ENCODE results near the gene CP. TPM values are rescaled to one million over a fixed set of nuclear protein-coding genes. Genes with fewer than 3 reads are reported as not detected.

Gene CP
- polyA plus RNA-seq, 3 donors = 0.04 TPM; not detected in 2

- H3K9me3 ChIP-seq (replicated peaks in 1 of 2; ENCODE audit: control insufficient read depth in 1 of 2, insufficient read depth in 1 of 2, low read length in 2 of 2) = no peaks in the 10 kb centered on the region
- peaks cover 53 to 100% of the 10 kb centered on the region in 2 donors for H3K36me3 ChIP-seq (replicated peaks in 1 of 2; ENCODE audit: control insufficient read depth in 1 of 2, insufficient read depth in 2 of 2, low read length in 2 of 2)
- WGBS (ENCODE audit: insufficient coverage) = no CpG with 5 or more reads among the region's 3 CpGs
- H3K4me3 Mint-ChIP-seq = no peak overlapping the region
- H3K4me1 ChIP-seq (ENCODE audit: control insufficient read depth in 1 of 2, insufficient read depth in 2 of 2, low read length in 2 of 2) = no peaks in the 10 kb centered on the region
- H3K9ac ChIP-seq (ENCODE audit: insufficient read depth, low read length, poor library complexity, severe bottlenecking) = no peak overlapping the region
- no peak overlapping the region for H3K4me3 ChIP-seq (replicated peaks in 1 of 3; ENCODE audit: low read depth in 2 of 3, low read length in 3 of 3)
- H3K27me3 ChIP-seq (ENCODE audit: control insufficient read depth in 2 of 2, insufficient read depth in 2 of 2, low read length in 2 of 2) = no peaks in the 10 kb centered on the region
- H3K9me3 Mint-ChIP-seq = no peaks in the 10 kb centered on the region
- no peak overlapping the region for H3K27ac Mint-ChIP-seq
- H4K20me1 ChIP-seq (ENCODE audit: insufficient read depth, low read length) = no peaks in the 10 kb centered on the region
- peaks cover 0 to 2% (median 0%) of the 10 kb centered on the region in 3 donors for H3K27me3 Mint-ChIP-seq (ENCODE audit: low read depth in 3 of 3)
- H3K27ac ChIP-seq (ENCODE audit: low read depth in 1 of 2, low read length in 2 of 2) = no peak overlapping the region
- H2AFZ ChIP-seq (ENCODE audit: insufficient read depth, low read depth, low read length, poor library complexity, severe bottlenecking) = no peak overlapping the region
- H3K4me2 ChIP-seq (replicated peaks; ENCODE audit: extremely low read depth, low read length, poor library complexity, severe bottlenecking) = no peak overlapping the region
- peaks cover 53 to 74% of the 10 kb centered on the region in 2 donors for H3K36me3 Mint-ChIP-seq
- H3K4me1 Mint-ChIP-seq = no peaks in the 10 kb centered on the region
- no peaks in the 10 kb centered on the region for H3K79me2 ChIP-seq (ENCODE audit: insufficient read depth, low read length)
- TF ChIP-seq CTCF (IDR thresholded peaks at IDR 0.05) = no peak
- intact Hi-C loops (cut with micrococcal nuclease) = no loop called here
- DNase-seq = no peak
These were observed 46.7 kb downstream of the CP start for GRCh38 chr3:149174901-149175300.

GRCh38 chr3:149170672-149171071 lies 51.0 kb downstream of the CP start:
- H3K9ac ChIP-seq (ENCODE audit: insufficient read depth, low read length, poor library complexity, severe bottlenecking) = no peak overlapping the region
- H3K4me2 ChIP-seq (replicated peaks; ENCODE audit: extremely low read depth, low read length, poor library complexity, severe bottlenecking) = no peak overlapping the region
- H3K9me3 Mint-ChIP-seq = no peaks in the 10 kb centered on the region
- peaks cover 67 to 86% of the 10 kb centered on the region in 2 donors for H3K36me3 Mint-ChIP-seq
- H3K9me3 ChIP-seq (replicated peaks in 1 of 2; ENCODE audit: control insufficient read depth in 1 of 2, insufficient read depth in 1 of 2, low read length in 2 of 2) = no peaks in the 10 kb centered on the region
- no peak overlapping the region for H3K4me3 Mint-ChIP-seq
- H3K4me1 Mint-ChIP-seq = no peaks in the 10 kb centered on the region
- H3K27me3 ChIP-seq (ENCODE audit: control insufficient read depth in 2 of 2, insufficient read depth in 2 of 2, low read length in 2 of 2) = no peaks in the 10 kb centered on the region
- H3K36me3 ChIP-seq (replicated peaks in 1 of 2; ENCODE audit: control insufficient read depth in 1 of 2, insufficient read depth in 2 of 2, low read length in 2 of 2) = peaks cover 82 to 100% of the 10 kb centered on the region in 2 donors
- no peak for DNase-seq
- no peak for TF ChIP-seq CTCF (IDR thresholded peaks at IDR 0.05)
- no peaks in the 10 kb centered on the region for H3K4me1 ChIP-seq (ENCODE audit: control insufficient read depth in 1 of 2, insufficient read depth in 2 of 2, low read length in 2 of 2)
- H2AFZ ChIP-seq (ENCODE audit: insufficient read depth, low read depth, low read length, poor library complexity, severe bottlenecking) = no peak overlapping the region
- no peak overlapping the region for H3K27ac Mint-ChIP-seq
- H3K27me3 Mint-ChIP-seq (ENCODE audit: low read depth in 3 of 3) = no peaks in the 10 kb centered on the region
- intact Hi-C loops (cut with micrococcal nuclease) = no loop called here
- no peaks in the 10 kb centered on the region for H4K20me1 ChIP-seq (ENCODE audit: insufficient read depth, low read length)
- no CpG with 5 or more reads among the region's 7 CpGs for WGBS (ENCODE audit: insufficient coverage)
- H3K79me2 ChIP-seq (ENCODE audit: insufficient read depth, low read length) = no peaks in the 10 kb centered on the region
- H3K27ac ChIP-seq (ENCODE audit: low read depth in 1 of 2, low read length in 2 of 2) = no peak overlapping the region
- no peak overlapping the region for H3K4me3 ChIP-seq (replicated peaks in 1 of 3; ENCODE audit: low read depth in 2 of 3, low read length in 3 of 3)

All from CD14-positive monocyte (primary cell).